Activated CD4-positive, alpha-beta memory T cell treated with anti-CD3 and anti-CD28 coated beads, Interleukin-2, amount 10 ng/mL, durations not matched to agents 7 days and 5 days (primary cell): ENCODE measurements around the gene RAB25. TPM values are rescaled to one million over a fixed set of nuclear protein-coding genes. Genes with fewer than 3 reads are reported as not detected.

Experiments used
- CTCF ChIA-PET: fragments of 350-600 bp; sonication (Branson Sonifier 250); formaldehyde crosslinking; loops from one replicate; lab custom pipeline; 2021; ENCODE audit warnings: antibody characterized with exemption, inconsistent platforms; lab: Charles Lee
- POLR2A ChIA-PET: fragments of 350-600 bp; sonication (Branson Sonifier 250); formaldehyde crosslinking; loops from one replicate; lab custom pipeline; 2021; ENCODE audit warnings: antibody characterized with exemption; lab: Charles Lee
- DNase-seq: peaks from one replicate; pipeline ENCODE4 v3.0.0-alpha.2; 2020
- H3K27ac Mint-ChIP-seq: one replicate; pipeline ENCODE4 v1.8.0; 2021; ENCODE audit warnings: mild to moderate bottlenecking, mixed read lengths
- H3K27me3 Mint-ChIP-seq: one replicate; pipeline ENCODE4 v1.8.0; 2021; ENCODE audit warnings: mixed read lengths
- H3K36me3 Mint-ChIP-seq: one replicate; pipeline ENCODE4 v1.8.0; 2021; ENCODE audit warnings: low read depth, mixed read lengths
- H3K4me1 Mint-ChIP-seq: one replicate; pipeline ENCODE4 v1.8.0; 2021; ENCODE audit warnings: mixed read lengths
- H3K4me3 Mint-ChIP-seq: one replicate; pipeline ENCODE4 v1.8.0; 2021; ENCODE audit warnings: mild to moderate bottlenecking, mixed read lengths
- H3K9me3 Mint-ChIP-seq: one replicate; pipeline ENCODE4 v1.8.0; 2021; ENCODE audit warnings: mixed read lengths
- total RNA-seq, 2 experiments: library from RNA; stranded (reverse); gene quantifications; one replicate each; pipeline ENCODE4 v1.2.3, GENCODE V29; 2021

RAB25 gene
- total RNA-seq = under 1 TPM in 1 of 2 experiments, not detected in 1; 0.53 TPM

GRCh38 chr1:156060937-156061636 is at the start of gene RAB25:
Gene RAB25, plus strand, starts transcription at chr1:156061160. Its CDS starts 241 bp downstream, at chr1:156061401.
- H3K4me1 Mint-ChIP-seq = peaks cover 18% of the 10 kb centered on the region
- H3K27me3 Mint-ChIP-seq = no peaks in the 10 kb centered on the region
- DNase-seq = no peak
- ChIA-PET CTCF (interaction anchor here (0.7 kb wide), 1 partner anchor 9 kb away, joined by 4 read pairs; no protein-coding TSS in a partner anchor), POLR2A (no interaction called here)
- no peaks in the 10 kb centered on the region for H3K9me3 Mint-ChIP-seq
- H3K36me3 Mint-ChIP-seq = peaks cover 13% of the 10 kb centered on the region
- no peak within 1 kb of the TSS for H3K27ac Mint-ChIP-seq
- no peak within 1 kb of the TSS for H3K4me3 Mint-ChIP-seq

GRCh38 chr1:156012051-156012817 is 48.7 kb upstream of the RAB25 start:
- ChIA-PET POLR2A (no interaction called here), CTCF (interaction anchor here (0.5 kb wide), 1 partner anchor 28 kb away, joined by 3 read pairs; no protein-coding TSS in a partner anchor)
- Mint-ChIP-seq H3K4me1 (peaks cover 32% of the 10 kb centered on the region), H3K27me3 (no peaks in the 10 kb centered on the region), H3K36me3 (peaks cover 61% of the 10 kb centered on the region), H3K4me3 (no peak overlapping the region), H3K27ac (no peak overlapping the region), H3K9me3 (no peaks in the 10 kb centered on the region)
- no peak for DNase-seq

- H3K27ac Mint-ChIP-seq = no peak overlapping the region
- POLR2A ChIA-PET = no interaction called here
- H3K9me3 Mint-ChIP-seq = no peaks in the 10 kb centered on the region
- H3K4me3 Mint-ChIP-seq = no peak overlapping the region
- DNase-seq = no peak
- peaks cover 69% of the 10 kb centered on the region for H3K36me3 Mint-ChIP-seq
- peaks cover 37% of the 10 kb centered on the region for H3K4me1 Mint-ChIP-seq
- CTCF ChIA-PET = interaction anchor here (1.7 kb wide), 1 partner anchor 52 kb away, joined by 4 read pairs; no protein-coding TSS in a partner anchor
- H3K27me3 Mint-ChIP-seq = no peaks in the 10 kb centered on the region
These were observed 46.1 kb upstream of the RAB25 start for GRCh38 chr1:156014829-156015228.

GRCh38 chr1:156019946-156020292 is 41.0 kb upstream of the RAB25 start:
- Mint-ChIP-seq H3K36me3 (peaks cover 40% of the 10 kb centered on the region), H3K4me1 (peaks cover 37% of the 10 kb centered on the region), H3K9me3 (no peaks in the 10 kb centered on the region), H3K27me3 (peaks cover under 1% of the 10 kb centered on the region), H3K27ac (peak overlapping the region; percentile 93), H3K4me3 (peak overlapping the region; percentile 86)
- no peak for DNase-seq
- ChIA-PET POLR2A (interaction anchor here (0.7 to 3.3 kb wide), 7 partner anchors 11 to 86 kb away, joined by 3 to 19 read pairs (median 6); partner anchors contain the start of gene KHDC4), CTCF (interaction anchor here (0.5 to 3.6 kb wide), 3 partner anchors 26 to 59 kb away, joined by 3 to 10 read pairs (median 3); partner anchors contain the start of genes LAMTOR2 and UBQLN4)

GRCh38 chr1:156020293-156021092 is 40.5 kb upstream of the RAB25 start, which contains the start of gene SSR2:
Gene SSR2, minus strand, starts transcription at chr1:156020951. Its CDS starts 784 bp downstream, at chr1:156020167.
- POLR2A ChIA-PET = interaction anchor here (0.7 to 3.3 kb wide), 11 partner anchors 10 to 275 kb away, joined by 3 to 19 read pairs (median 6); partner anchors contain the start of genes KHDC4 and SYT11
- H3K4me1 Mint-ChIP-seq = peaks cover 37% of the 10 kb centered on the region
- peaks cover 38% of the 10 kb centered on the region for H3K36me3 Mint-ChIP-seq

GRCh38 chr1:156021093-156021428 is 39.9 kb upstream of the RAB25 start:
- H3K9me3 Mint-ChIP-seq = no peaks in the 10 kb centered on the region
- CTCF ChIA-PET = interaction anchor here (1.1 to 3.6 kb wide), 5 partner anchors 12 to 45 kb away, joined by 3 to 10 read pairs (median 3); partner anchors contain the start of genes LAMTOR2 and UBQLN4
- H3K4me1 Mint-ChIP-seq = peaks cover 41% of the 10 kb centered on the region
- H3K27ac Mint-ChIP-seq = peak overlapping the region; percentile 93
- peak overlapping the region; percentile 86 for H3K4me3 Mint-ChIP-seq
- POLR2A ChIA-PET = interaction anchor here (0.5 to 3.3 kb wide), 10 partner anchors 10 to 276 kb away, joined by 3 to 19 read pairs (median 6); partner anchors contain the start of genes KHDC4 and SYT11
- no peak for DNase-seq
- H3K36me3 Mint-ChIP-seq = peaks cover 38% of the 10 kb centered on the region
- H3K27me3 Mint-ChIP-seq = peaks cover 4% of the 10 kb centered on the region

More at GRCh38 chr1:156020293-156021092, 40.5 kb upstream of the RAB25 start, which contains the start of gene SSR2:
- peak; percentile 91 for DNase-seq
- no peaks in the 10 kb centered on the region for H3K9me3 Mint-ChIP-seq
- CTCF ChIA-PET = interaction anchor here (0.5 to 3.6 kb wide), 8 partner anchors 13 to 197 kb away, joined by 3 to 10 read pairs (median 3); partner anchors contain the start of genes LAMTOR2 and UBQLN4
- peak within 1 kb of the TSS; percentile 86 for H3K4me3 Mint-ChIP-seq
- peaks cover 4% of the 10 kb centered on the region for H3K27me3 Mint-ChIP-seq
- H3K27ac Mint-ChIP-seq = peak within 1 kb of the TSS; percentile 93

- ChIA-PET POLR2A (interaction anchor here (1.0 to 3.3 kb wide), 4 partner anchors 76 to 277 kb away, joined by 3 to 11 read pairs (median 5); partner anchors contain the start of genes KHDC4 and SYT11), CTCF (interaction anchor here (1.3 to 3.6 kb wide), 4 partner anchors 11 to 75 kb away, joined by 3 to 10 read pairs (median 6); partner anchors contain the start of genes LAMTOR2 and UBQLN4)
- no peak overlapping the region for H3K4me3 Mint-ChIP-seq
- H3K27me3 Mint-ChIP-seq = peaks cover 4% of the 10 kb centered on the region
- peaks cover 40% of the 10 kb centered on the region for H3K4me1 Mint-ChIP-seq
- no peak for DNase-seq
- H3K9me3 Mint-ChIP-seq = no peaks in the 10 kb centered on the region
- peak overlapping the region; percentile 13 for H3K27ac Mint-ChIP-seq
- H3K36me3 Mint-ChIP-seq = peaks cover 33% of the 10 kb centered on the region
These were observed 39.0 kb upstream of the RAB25 start for GRCh38 chr1:156021954-156022353.

- CTCF ChIA-PET = interaction anchor here (2.1 kb wide), 1 partner anchor 42 kb away, joined by 24 read pairs; no protein-coding TSS in a partner anchor
- no peaks in the 10 kb centered on the region for H3K9me3 Mint-ChIP-seq
- POLR2A ChIA-PET = no interaction called here
These were observed 36.2 kb upstream of the RAB25 start for GRCh38 chr1:156024801-156025200.

GRCh38 chr1:156025876-156026275 is 35.1 kb upstream of the RAB25 start:
- peaks cover 4% of the 10 kb centered on the region for H3K27me3 Mint-ChIP-seq
- H3K9me3 Mint-ChIP-seq = no peaks in the 10 kb centered on the region

More at GRCh38 chr1:156024801-156025200, 36.2 kb upstream of the RAB25 start:
- H3K27ac Mint-ChIP-seq = no peak overlapping the region
- peaks cover 4% of the 10 kb centered on the region for H3K27me3 Mint-ChIP-seq
- no peak for DNase-seq
- peaks cover 25% of the 10 kb centered on the region for H3K4me1 Mint-ChIP-seq
- H3K4me3 Mint-ChIP-seq = no peak overlapping the region
- H3K36me3 Mint-ChIP-seq = peaks cover 7% of the 10 kb centered on the region

GRCh38 chr1:156026588-156026987 is 34.4 kb upstream of the RAB25 start:
- Mint-ChIP-seq H3K4me3 (no peak overlapping the region), H3K9me3 (no peaks in the 10 kb centered on the region), H3K27me3 (peaks cover 4% of the 10 kb centered on the region), H3K4me1 (peaks cover 13% of the 10 kb centered on the region), H3K27ac (no peak overlapping the region), H3K36me3 (no peaks in the 10 kb centered on the region)
- DNase-seq = no peak
- ChIA-PET CTCF (no interaction called here), POLR2A (no interaction called here)

More at GRCh38 chr1:156025876-156026275, 35.1 kb upstream of the RAB25 start:
- H3K36me3 Mint-ChIP-seq = no peaks in the 10 kb centered on the region
- H3K4me1 Mint-ChIP-seq = peaks cover 18% of the 10 kb centered on the region
- POLR2A ChIA-PET = no interaction called here
- H3K27ac Mint-ChIP-seq = no peak overlapping the region
- peak; percentile 49 for DNase-seq
- CTCF ChIA-PET = interaction anchor here (0.6 to 2.1 kb wide), 7 partner anchors 13 to 320 kb away, joined by 3 to 24 read pairs (median 3); partner anchors contain the start of gene UBQLN4
- no peak overlapping the region for H3K4me3 Mint-ChIP-seq

- no peak for DNase-seq
- Mint-ChIP-seq H3K4me3 (no peak overlapping the region), H3K27me3 (no peaks in the 10 kb centered on the region), H3K9me3 (no peaks in the 10 kb centered on the region), H3K27ac (no peak overlapping the region), H3K4me1 (peaks cover 4% of the 10 kb centered on the region), H3K36me3 (peaks cover 7% of the 10 kb centered on the region)
- ChIA-PET CTCF (interaction anchor here (1.0 to 1.5 kb wide), 3 partner anchors 12 to 33 kb away, joined by 4 read pairs; partner anchors contain the start of gene SSR2), POLR2A (no interaction called here)
These were observed 27.9 kb upstream of the RAB25 start for GRCh38 chr1:156033011-156033410.
